Thymus (tissue), 11 donors: ENCODE measurements around the gene ACKR1. TPM values are rescaled to one million over a fixed set of nuclear protein-coding genes. Genes with fewer than 3 reads are reported as not detected.
A peak's percentile ranks its signal among the peaks of the same experiment; 100 is the strongest.

Source experiments
- DNase-seq, 9 donors: peaks; one replicate each; pipeline ENCODE4 v3.0.0-alpha.2; 2013; ENCODE audit warnings: low spot score in 9 of 9, low read depth in 6 of 9, missing footprints in 1 of 9
- H3K27ac ChIP-seq, 2 donors: one replicate each; pipeline ENCODE4 v1.5.1; 2013; ENCODE audit warnings: control low read depth in 1 of 2, low read depth in 1 of 2, low read length in 1 of 2, mild to moderate bottlenecking in 1 of 2, moderate library complexity in 1 of 2
- H3K27me3 ChIP-seq, 2 donors: one replicate each; pipeline ENCODE4 v1.5.1; 2013; ENCODE audit warnings: low read length in 1 of 2; ENCODE audit not compliant: control insufficient read depth in 2 of 2, insufficient read depth in 1 of 2
- H3K36me3 ChIP-seq, 2 donors: one replicate each; pipeline ENCODE4 v1.5.1; 2013; ENCODE audit warnings: low read length in 1 of 2, mild to moderate bottlenecking in 1 of 2, moderate library complexity in 1 of 2; ENCODE audit not compliant: control insufficient read depth in 2 of 2, insufficient read depth in 2 of 2
- H3K4me1 ChIP-seq, 2 donors: one replicate each; pipeline ENCODE4 v1.5.1; 2013; ENCODE audit warnings: low read length in 2 of 2; ENCODE audit not compliant: control insufficient read depth in 2 of 2, insufficient read depth in 2 of 2
- H3K4me3 ChIP-seq, 2 donors: one replicate each; pipeline ENCODE4 v1.5.1; 2013; ENCODE audit warnings: low read length in 2 of 2, control low read depth in 1 of 2, mild to moderate bottlenecking in 1 of 2
- H3K9me3 ChIP-seq, 2 donors: one replicate each; pipeline ENCODE4 v1.5.1; 2013; ENCODE audit warnings: low read length in 1 of 2, mild to moderate bottlenecking in 1 of 2; ENCODE audit not compliant: control insufficient read depth in 2 of 2, insufficient read depth in 1 of 2
- WGBS: extraction: QIAGEN DNeasy Blood & Tissue Kit; methylation state at CpG from one replicate; pipeline ENCODE4 v1.1.7; 2013; 5-methylcytosine and 5-hydroxymethylcytosine counted together
- polyA plus RNA-seq: library from polyadenylated mRNA; stranded (reverse); fragments of 200-250 nt; gene quantifications from one replicate; pipeline ENCODE4 v1.2.3, GENCODE V29; 2013
- total RNA-seq: library from RNA; stranded (reverse); fragments of 120-200 nt; gene quantifications from one replicate; pipeline ENCODE4 v1.2.4, GENCODE V29; 2013
- donor health status: healthy.

Gene ACKR1
- total and polyA plus RNA-seq, 2 donors: 11.6 to 44.4 TPM

DNA sequence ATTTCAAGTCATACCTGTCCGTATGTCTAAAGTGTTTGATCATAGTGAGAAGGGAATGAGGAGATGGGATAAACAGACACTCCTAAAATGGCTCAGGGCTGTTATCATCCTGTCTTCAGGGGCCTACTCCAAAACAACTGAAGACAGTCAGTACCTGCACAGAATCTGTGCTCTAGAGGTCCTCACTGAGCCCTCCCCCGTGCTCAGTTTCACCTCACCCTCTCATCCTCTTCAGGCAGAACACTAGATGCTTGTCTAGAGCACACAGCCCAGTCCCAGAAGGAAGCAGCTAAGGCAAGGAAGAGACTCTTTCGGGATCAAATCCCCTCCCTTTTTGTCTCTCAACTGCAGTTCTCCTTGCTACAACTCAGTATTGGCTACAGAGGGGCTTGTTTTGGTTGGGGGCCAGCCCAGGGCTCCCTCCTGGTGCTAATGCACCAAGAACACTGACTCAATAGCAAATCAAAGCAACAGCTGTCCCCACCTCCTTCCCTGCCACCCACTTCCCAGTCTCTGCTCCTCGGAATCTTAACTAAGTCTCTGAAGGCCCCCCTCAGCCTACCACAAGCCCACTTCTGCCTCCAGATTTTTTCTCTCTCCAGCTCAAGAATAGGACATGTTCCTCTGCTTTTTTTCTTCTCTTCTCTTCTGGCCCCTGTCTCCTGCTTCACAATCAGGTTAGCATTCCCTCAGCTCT is 23.2 kb upstream of the ACKR1 start:
- Histone ChIP-seq H3K27me3 (peaks cover 2 to 12% of the 10 kb centered on the region in 2 donors), H3K27ac (no peak overlapping the region), H3K4me3 (no peak overlapping the region), H3K36me3 (no peaks in the 10 kb centered on the region), H3K9me3 (no peaks in the 10 kb centered on the region), H3K4me1 (no peaks in the 10 kb centered on the region)
- no peak for DNase-seq
- 51% methylated on average over 4 of the region's 4 CpGs for WGBS

DNA sequence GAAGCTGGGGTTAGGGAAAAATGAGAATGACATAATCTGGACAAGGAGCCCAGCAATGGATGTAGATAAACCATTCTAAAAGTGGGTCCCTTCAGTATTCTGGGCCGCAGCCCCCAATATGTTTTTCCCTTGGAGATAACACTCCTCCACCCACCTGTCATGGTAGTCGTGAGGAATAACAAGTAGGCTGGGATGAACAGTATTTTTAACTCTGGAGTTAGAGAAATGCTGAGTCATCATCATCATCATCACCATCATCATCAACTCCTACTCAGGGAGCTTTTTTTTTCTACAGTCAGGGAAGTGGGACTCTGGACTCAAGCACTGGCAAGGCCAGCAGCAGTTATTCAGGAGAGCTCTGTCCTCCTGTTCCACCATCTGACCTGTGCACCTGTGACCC is 20.5 kb upstream of the ACKR1 start:
- WGBS: 81% methylated on average over 2 of the region's 2 CpGs
- Histone ChIP-seq H3K27ac (no peak overlapping the region), H3K4me3 (no peak overlapping the region), H3K9me3 (no peaks in the 10 kb centered on the region), H3K4me1 (no peaks in the 10 kb centered on the region), H3K27me3 (peaks cover 12 to 38% of the 10 kb centered on the region in 2 donors), H3K36me3 (no peaks in the 10 kb centered on the region)
- no peak for DNase-seq

DNA sequence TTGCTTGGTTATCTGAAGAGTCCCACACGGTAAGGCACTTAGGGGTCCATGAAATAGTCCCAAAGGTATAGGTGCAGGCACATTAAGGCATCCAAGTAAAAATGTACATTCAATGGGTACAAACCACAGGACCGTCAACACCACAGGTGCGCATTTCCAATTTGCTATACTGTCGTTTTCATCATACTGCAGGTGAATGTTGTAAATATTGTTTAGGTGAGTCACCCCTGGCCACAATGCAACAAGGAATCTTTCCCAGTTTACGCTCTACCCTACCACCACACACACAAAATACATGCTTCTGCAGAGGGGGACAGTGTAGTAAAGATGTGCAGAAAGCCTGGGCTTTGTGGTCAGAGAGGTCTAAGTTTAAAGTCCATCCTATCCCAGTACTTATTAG is 19.6 kb upstream of the ACKR1 start:
- Histone ChIP-seq H3K27me3 (peaks cover 12 to 44% of the 10 kb centered on the region in 2 donors), H3K36me3 (no peaks in the 10 kb centered on the region), H3K4me1 (no peaks in the 10 kb centered on the region), H3K27ac (no peak overlapping the region), H3K4me3 (no peak overlapping the region), H3K9me3 (no peaks in the 10 kb centered on the region)
- DNase-seq: no peak
- 93% methylated on average over 5 of the region's 5 CpGs for WGBS

DNA sequence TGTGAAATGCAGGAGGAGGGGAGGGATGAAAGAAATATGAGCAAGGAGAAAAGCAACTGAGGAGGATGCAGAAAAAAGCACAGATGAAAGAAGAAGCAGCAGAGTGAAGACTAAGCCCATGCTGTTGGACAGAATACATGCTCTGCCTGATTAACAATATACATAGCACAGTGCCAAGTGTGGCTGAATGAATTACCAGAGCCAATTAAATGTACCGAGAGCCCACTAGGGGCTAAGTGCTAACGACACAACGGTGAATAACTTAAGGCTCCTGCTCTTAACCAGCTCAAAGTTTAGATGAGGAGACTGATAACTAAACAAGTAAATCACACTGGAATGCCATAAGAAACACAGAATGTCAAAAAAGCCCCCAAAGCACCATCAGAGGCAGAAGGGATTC is 17.6 kb upstream of the ACKR1 start:
- H3K27ac ChIP-seq: no peak overlapping the region
- 54% methylated on average over 3 of the region's 3 CpGs for WGBS
- H3K36me3 ChIP-seq: no peaks in the 10 kb centered on the region
- H3K27me3 ChIP-seq: peaks cover 12 to 44% of the 10 kb centered on the region in 2 donors
- H3K4me3 ChIP-seq: no peak overlapping the region
- no peak for DNase-seq
- no peaks in the 10 kb centered on the region for H3K9me3 ChIP-seq
- no peaks in the 10 kb centered on the region for H3K4me1 ChIP-seq

DNA sequence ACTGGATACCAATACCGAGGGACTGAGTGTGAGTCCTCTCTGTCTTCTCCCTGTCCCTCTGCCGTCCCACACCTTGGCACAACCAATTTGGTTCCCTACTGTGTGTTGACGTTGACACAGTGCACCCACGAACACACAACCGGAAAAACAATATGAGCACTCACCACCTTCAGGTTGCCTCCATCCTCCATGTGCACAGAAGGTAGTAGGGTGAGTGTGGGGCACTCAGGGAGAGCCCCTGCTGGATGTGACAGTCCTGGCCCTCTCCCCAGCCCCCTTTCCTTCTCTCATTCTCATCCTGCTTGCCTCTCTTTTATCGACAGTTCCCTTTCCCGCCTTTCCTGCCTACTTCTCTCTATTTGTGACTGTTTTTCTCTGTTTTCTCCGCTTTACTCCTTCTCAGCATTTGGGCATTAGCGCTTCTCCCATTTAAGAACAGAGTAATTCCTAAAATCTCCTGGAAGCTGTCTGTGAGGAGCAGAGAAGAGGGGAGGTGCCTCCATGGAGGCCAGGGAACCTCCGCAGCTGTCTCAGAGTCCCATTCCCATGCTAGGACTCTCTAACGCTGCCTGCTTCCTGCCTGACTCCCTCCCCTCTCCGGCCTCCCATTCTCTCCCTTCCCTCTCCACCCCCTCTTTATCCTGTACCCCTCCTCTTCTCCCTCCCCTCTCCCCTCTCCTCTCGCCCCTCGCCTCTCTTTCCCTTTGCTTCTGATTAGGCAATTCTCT is 16.9 kb upstream of the ACKR1 start:
- no peak overlapping the region for H3K4me3 ChIP-seq
- 26% methylated on average over 14 of the region's 14 CpGs for WGBS
- no peak for DNase-seq
- H3K9me3 ChIP-seq: no peaks in the 10 kb centered on the region
- no peak overlapping the region for H3K27ac ChIP-seq
- H3K36me3 ChIP-seq: no peaks in the 10 kb centered on the region
- peaks cover 12 to 44% of the 10 kb centered on the region in 2 donors for H3K27me3 ChIP-seq
- H3K4me1 ChIP-seq: no peaks in the 10 kb centered on the region

DNA sequence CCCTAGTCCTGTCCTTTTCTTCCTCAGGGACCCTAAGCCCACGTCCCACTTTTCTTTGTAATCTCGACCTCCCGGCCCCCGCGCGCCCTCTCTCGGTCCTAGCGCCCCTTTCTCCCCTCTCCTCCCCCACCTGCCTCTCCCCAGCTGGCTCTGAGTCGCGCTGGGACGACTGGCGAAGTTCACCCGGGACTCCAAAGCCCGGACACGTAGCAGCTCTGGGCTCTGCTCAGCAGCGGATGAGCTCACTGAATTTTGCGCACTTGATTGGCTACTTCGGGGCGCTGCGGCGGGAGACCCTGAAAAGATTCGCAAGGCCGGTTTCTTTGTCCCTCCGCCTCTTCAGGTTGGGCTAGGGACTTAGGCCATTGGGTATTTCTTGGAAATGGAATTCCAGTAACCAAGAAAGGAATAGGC is 16.3 kb upstream of the ACKR1 start:
- WGBS: 2% methylated on average over 24 of the region's 24 CpGs
- H3K27me3 ChIP-seq: peaks cover 12 to 42% of the 10 kb centered on the region in 2 donors
- no peaks in the 10 kb centered on the region for H3K4me1 ChIP-seq
- H3K27ac ChIP-seq: no peak overlapping the region
- DNase-seq: peak in 2 of 9 donors; percentile 28 to 50
- no peak overlapping the region for H3K4me3 ChIP-seq
- H3K9me3 ChIP-seq: no peaks in the 10 kb centered on the region
- no peaks in the 10 kb centered on the region for H3K36me3 ChIP-seq

DNA sequence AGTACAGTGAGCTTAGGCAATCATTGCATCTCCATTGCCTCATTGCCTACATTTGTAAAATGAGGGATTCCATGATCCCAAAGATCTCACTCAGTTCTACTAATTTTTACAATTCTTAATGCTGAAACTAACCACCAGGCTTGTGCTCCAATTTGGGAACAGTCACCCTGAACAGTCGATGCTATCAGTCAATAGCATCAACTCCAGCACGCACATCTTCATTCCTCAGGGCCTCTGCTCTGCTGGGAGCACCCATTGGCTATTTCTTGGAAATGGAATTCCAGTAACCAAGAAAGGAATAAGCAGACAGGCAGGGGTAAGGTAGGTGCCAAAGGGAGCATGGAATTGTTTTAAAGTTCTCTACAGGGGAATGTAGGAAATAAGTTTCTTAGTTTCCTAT is 14.2 kb upstream of the ACKR1 start:
- Histone ChIP-seq H3K4me1 (no peaks in the 10 kb centered on the region), H3K4me3 (no peak overlapping the region), H3K9me3 (no peaks in the 10 kb centered on the region), H3K27me3 (peaks cover 10 to 41% of the 10 kb centered on the region in 2 donors), H3K36me3 (no peaks in the 10 kb centered on the region), H3K27ac (no peak overlapping the region)
- DNase-seq: no peak
- WGBS: 93% methylated on average over 2 of the region's 2 CpGs

DNA sequence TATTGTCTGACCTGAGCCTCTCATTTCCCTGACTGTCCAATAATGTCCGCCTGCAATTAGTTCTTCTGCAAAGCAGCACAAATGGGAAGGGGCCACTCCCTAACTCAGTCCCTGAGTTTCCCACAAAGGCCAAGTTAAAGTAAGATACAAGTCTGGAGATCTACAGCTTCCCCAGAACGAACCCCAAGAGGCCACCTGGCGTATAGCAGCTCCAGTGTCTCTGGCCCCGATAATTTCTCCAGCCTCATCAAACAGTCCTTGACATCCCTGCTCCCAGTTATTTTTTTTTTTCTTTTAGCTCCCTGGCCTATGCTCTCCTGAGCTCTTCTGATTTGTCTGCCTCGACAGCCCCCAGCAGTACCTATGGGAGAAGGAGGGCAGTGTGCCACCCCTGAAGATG is 8.1 kb upstream of the ACKR1 start:
- no peak for DNase-seq
- WGBS: 88% methylated on average over 5 of the region's 5 CpGs
- Histone ChIP-seq H3K4me1 (peaks cover 3 to 31% of the 10 kb centered on the region in 2 donors), H3K4me3 (no peak overlapping the region), H3K9me3 (no peaks in the 10 kb centered on the region), H3K27me3 (no peaks in the 10 kb centered on the region), H3K36me3 (no peaks in the 10 kb centered on the region), H3K27ac (no peak overlapping the region)
